ENCODE results near the gene FAM135A.
"Not testable (repeated sequence)": the region's sequence is repeated elsewhere in the genome, so short reads cannot be mapped to it uniquely, and the experiment has no call there.

FAM135A gene

DNA sequence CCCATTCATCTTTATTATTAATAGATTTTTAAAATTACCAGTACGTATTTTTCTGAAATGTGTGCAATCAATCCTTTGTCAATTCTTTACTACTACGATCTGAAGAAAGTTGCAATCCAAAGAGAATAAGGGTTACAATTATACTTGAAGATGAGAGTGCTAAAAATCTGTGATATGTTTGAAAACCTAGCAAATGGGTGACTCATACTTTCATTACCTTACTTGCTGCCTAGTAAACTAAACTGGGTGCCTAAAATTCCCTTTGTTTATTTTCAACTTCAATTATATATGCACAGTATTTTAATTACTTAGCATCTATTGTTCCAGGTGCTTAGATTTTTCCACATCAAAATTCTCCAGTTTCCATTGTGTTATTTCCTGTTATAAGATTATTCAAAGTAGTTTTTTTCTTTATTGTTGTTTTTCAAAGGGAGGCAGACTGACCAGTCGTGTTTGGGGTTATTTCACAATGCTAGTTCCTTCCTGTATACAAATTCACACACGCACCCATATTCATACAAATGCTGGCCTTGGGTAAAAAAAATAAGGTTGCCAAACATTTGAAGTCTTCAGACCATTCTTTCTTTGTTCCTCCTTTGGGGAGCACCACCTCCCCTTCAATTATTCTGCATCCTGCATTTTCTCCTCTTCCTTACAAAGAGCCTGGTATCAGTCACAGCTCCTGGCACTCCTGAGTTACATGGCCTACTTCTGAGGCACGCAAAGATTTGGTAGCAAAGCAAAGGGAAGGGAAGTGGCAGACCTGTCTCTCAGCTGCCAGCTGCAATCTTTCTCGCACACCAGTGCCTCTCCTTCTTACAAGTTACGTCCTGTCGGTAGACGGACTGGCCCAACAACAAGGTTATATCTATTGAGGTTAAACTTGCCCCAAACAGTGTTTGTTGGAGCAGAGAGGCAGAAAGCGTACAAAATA is 16.2 kb upstream of the FAM135A start:
- no peak for DNase-seq

DNA sequence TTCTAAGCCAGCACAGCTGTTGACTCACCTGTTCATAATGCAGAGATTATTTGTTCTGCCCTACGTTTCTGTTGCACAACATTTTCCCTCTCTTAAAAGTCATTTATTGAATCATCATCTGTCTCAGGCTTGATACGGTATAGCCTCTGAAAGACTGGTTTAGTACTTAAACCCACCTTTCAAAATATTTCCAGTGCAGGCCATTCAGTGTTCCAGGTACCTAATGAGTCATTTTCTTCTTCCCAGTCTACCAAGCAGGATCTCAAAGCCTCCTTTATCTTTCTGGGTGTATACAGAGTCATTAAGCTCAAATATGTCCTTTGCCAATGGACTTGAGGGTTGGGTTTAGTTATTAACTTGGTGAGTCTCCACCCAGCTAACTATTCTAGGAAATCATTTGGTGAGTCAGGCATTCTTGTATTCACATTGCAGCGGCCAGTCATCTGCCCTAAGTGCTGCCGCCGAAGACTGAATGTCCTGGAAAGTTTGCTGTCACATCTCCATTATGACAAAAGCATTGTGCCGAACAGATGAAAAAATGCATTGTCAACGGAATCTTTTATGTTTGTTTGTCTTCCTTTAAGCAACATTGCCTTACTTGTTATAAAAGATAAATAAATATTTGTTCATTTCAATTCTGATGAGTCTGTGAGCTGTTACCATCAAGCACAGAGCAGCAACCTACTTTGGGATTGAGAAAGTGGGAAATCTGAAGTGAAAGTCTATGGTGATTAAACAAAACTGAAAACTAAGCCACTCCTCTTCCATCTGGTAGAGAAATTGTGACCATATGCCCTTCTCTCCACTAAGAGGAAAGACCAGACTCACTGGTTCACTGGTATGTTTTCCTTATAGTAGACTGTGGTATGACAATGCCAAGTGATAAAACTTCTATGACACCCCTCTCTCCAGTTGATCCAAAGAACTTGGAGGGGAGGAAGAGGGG is 14.3 kb upstream of the FAM135A start:
- DNase-seq: no peak

DNA sequence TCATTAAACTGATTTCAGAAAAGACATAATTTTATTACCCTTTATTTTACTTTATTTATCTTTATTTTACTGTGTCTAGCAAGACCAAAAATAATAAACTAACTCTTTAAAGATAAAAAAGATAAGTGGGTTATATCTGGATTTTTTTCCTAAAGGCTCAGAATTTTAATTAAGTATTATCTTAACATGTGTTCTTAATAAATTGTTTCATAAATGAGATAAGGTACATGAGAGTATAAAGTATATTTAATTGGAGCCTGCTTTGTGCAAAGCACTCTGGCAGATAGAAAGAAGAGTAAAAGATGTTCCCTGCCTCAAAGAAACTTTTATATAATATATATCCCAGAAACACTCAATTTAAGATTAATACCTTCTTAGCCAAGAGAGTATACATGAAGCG is 8.7 kb upstream of the FAM135A start:
- no peak for DNase-seq

DNA sequence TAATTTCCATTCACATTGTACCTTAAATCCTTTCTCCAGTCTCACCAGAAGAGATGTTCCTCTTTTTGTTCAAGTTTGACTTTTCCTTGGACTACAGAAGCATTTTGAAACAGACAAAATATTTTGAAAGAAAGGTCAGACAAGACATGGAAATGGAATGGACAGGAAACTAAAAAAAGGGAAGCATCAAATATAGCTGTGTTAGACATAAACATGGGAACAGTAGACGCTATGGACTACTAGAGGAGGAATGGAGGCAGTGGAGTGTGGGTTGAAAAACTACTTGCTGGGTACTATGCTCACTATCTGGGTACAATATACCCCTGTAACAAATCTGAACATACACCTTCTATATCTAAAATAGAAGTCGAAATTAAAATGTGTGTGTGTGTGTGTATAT is 4.1 kb upstream of the FAM135A start:
- DNase-seq: no peak

DNA sequence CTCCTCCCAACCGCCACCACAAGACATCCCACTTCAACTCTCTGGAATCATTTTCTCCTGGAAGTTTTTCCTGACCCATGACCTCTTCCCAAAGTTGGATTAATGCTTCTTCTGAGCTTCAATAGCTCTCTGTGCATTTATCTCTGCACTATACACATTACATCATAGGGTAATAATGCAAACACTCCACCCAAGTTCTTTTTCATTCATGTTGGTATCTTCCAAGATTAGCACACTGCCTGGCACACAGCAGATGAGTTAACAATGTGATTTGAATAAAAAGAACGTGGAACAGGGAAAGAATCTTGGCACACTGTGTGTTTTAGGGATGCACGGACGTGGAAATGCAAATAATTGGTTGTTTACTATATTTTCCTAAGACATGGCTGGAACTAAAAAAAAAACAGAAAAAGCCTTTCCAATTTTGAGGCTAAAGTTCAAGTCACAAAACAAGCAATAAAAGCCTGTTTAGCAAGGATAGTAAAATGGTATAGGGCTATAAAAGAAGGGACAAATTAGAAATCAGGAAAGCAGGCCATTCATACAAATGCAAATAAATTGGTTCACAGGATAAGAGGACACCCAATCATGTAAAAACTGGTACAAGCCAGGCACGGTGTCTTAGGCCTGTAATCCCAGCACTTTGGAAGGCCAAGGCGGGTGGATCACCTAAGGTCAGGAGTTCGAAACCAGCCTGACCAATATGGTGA is 1.6 kb upstream of the FAM135A start:
- no peak for DNase-seq

DNA sequence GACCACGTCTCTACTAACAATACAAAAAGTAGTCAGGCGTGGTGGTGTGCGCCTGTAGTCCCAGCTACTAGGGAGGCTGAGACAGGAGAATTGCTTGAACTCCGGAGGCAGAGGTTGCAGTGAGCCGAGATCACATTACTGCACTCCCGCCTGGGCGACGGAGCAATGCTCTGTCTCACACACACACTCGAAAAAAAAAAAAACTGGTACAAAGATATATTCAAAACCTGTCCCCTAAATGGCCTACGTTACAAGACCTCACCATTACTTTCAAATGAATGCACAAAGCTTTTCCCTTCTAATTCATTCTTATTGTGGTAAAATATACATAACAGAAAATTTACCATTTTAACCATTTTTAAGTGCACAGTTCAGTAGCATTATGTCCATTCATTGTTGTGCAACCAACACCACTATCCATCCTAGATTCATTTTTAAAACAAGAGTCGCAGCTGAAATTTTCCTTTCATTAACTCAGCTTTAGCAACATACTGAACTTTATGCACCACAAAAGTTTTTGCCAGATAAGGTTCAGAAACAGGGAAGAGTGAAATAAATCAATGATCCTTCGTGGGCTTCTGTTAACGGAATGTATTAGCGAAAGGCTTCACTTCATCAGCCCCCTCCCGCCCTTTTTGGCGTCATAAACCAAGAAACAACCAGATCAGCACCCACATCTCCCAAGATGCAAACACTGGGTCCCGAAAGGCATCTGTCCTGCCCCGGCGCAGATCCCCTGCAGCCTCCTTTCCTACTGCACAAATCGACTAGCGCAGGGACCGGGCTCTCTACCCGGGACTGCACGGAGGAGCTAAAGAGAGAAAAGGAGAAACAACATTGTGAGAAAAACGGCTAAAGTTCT is 825 bp upstream of the FAM135A start:
- no peak for DNase-seq

DNA sequence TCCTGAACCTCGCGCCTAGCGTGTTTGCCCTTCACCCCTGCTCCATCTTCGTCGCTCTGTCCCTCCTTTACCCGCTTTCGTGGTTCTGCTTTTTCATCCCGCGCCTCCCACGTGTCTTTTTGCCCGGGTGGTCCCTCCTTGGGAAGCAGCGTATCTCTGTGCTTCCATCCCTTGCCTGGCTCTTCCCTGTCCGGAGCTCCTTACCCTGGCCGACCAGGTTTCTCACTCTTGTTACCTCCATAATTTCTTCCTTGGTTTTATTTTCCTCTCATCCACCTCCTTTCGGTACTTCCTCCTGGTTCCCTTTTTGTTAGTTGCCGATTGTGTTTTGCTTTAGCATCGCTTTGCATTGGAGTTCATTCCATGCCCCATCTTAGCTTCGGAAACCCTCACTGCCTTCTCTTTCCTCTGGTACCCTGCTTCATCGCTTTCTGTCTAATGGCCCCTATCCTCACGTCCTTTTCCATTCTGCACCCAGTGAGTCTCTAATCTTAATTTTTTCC is 735 bp downstream of the FAM135A start:
- no peak for DNase-seq

DNA sequence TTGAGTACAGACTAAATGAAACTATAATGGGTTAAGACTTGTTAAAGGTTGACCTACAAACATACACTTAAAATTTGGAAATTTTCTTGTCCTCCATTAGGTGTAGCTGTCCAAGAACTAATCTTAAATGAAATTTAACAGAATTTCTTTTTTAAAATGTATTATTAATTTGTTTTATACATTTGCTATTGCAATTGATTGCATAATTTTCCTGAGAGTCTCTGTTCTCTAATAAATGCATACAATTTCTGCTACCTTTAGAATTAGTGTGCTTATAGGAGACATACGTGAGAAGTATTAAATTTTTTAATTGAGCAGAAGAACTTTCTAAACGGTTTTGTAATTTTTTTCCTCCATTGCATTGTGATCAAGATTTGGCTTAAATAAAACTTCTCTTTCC is 1.5 kb downstream of the FAM135A start:
- no peak for DNase-seq

DNA sequence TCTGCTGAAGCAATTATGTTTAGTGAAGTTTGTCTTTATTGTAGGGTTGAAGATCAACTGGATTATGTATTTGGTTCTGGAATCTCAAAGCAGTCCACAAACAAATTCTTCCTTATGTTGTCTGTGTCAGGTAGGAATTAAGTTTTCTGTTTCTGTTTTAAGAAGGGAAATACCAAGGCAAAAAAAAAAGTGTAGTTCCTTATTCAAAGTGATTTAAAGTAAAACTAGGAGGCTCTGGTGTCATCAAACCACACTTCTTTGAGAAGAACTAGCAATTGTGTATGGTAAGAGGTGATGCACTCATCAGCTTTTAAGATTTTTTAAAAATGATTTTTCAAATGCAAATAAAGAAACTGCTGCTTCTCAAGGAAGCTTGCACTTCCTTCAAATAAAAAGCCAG is 1.9 kb downstream of the FAM135A start:
- DNase-seq: no peak

DNA sequence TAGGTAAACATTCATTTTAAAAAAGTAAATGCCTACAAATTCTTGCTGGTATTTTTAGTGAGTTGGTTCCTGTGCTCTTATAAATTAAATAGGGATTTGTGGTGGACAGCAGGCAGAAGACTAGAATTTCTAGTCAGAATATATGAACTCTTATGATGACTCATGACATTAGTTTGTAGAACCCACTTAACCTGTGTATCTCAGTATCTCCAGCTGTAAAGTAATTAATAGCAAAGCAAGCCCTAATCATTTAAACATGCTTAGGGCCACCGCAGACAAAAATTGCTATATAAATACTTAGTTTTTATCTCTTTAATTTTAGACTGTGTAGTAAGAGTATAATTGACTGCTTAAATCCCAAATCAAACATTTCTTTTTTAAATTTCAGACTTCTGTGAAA is 2.4 kb downstream of the FAM135A start:
- no peak for DNase-seq

DNA sequence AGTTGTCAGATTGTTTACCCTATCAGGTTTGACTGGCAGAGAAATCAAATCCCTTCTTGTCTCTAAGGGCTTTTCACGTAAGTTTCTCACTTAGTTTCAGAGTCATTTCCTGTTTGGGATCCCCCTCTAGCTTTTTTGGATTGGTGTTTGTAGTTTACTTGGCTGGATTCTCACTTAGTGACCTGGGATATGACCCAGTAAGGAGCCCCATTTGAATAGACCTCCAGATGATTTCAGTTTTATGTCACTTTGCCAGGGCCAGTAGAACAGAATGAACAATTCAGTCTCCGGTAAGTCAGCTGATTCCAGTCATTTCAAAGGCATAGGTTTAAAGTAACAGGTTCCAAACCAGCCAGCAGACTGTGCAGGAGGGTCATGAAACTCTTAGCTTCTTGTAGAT is 8.2 kb downstream of the FAM135A start:
- no peak for DNase-seq

DNA sequence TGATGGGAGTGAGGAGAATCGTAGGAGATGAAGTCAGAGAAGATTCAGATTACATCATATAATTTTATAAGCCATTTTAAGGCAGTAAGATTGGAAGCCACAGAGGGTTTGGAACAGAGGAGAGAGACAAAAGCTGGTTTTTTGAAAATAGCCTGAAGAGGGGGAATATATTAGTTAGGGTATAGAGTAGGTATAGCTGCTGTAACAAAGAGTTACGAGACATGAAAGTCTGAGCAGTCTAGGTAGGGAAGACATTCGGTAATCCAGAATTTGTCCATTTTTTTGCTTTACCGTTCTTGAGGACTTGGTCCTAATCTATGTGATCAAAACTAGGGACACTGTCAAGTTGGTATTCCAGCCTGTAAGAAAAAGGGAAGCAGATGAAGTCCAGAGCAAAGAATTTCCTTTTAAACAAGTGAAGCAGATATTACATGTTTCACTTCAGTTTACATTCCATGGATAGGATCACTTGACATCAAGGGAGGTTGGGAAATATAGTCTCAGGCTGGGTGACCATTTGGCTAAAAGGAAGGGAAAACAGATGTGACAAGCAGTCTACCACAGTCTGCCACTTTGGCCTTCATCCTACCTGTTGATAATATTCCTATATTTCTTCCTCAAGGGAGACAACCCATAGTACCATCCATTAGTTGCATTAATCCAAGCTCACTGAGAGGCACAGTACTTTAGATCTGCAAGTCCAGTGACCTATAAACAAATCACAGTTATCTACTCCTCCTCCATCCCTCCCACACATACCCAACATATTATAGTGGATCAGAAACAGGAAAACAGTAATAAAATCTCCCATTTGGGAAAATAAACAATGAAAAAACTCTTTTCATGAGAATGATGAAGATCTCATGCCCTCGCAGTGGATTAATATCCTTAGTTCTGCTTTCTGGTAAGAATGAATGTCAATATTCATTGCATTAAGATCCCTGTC is 10.2 kb downstream of the FAM135A start:
- no peak for DNase-seq

DNA sequence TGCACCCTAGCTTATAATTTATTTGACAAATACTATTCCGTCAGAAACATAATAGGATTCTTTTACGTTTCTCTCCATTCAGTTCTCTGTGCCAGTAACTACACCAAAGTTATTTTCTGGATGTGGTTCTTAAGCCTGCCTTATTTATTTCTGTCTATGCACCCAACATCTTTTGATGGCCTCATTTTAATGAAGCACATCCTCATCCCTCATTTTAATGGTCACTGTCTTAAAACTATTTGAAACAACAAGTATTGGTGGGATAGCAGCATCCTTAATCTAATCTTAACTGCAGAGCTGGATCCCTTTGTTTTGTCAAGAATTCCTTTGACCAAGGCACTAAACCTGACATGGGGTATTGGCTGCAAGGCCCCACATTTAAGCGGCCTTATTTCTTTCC is 11.0 kb downstream of the FAM135A start:
- DNase-seq: no peak

DNA sequence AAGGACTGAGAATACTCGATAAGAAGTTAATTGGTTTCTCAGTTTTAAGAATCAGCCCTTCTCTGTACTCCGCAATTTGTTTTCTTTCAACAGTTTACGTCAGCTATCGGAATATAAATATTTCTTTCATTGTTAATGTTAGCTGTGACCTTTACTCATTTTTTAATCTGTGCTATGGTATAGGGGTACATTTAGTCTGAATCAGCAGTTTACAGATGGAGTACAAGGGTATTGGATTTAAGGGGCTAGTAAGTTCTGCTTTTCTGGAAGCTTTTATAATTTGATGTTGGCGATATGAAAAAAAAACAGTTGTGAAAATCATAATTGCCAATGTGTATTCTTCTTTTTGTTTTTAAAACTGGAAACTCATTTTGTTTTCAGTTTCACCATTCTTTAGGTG is 23.0 kb downstream of the FAM135A start:
- no peak for DNase-seq

DNA sequence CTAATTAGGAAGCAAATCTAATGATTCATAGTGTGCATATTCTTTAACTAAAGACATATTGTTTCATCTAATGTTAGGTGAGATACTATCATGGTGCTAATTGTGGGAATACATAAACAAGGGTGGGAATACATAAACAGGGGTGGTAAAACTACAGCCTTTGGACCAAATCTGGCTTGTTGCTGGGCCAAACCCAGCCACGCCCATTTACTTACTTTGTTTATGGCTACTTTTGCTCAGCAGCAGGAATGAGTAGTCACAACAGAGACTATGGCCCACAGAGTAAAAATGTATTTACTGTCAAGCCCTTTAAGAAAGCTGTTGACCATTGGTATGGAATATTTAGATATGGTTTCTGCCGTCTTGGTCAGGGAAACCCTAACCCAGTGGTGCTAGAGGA is 31.7 kb downstream of the FAM135A start:
- no peak for DNase-seq

DNA sequence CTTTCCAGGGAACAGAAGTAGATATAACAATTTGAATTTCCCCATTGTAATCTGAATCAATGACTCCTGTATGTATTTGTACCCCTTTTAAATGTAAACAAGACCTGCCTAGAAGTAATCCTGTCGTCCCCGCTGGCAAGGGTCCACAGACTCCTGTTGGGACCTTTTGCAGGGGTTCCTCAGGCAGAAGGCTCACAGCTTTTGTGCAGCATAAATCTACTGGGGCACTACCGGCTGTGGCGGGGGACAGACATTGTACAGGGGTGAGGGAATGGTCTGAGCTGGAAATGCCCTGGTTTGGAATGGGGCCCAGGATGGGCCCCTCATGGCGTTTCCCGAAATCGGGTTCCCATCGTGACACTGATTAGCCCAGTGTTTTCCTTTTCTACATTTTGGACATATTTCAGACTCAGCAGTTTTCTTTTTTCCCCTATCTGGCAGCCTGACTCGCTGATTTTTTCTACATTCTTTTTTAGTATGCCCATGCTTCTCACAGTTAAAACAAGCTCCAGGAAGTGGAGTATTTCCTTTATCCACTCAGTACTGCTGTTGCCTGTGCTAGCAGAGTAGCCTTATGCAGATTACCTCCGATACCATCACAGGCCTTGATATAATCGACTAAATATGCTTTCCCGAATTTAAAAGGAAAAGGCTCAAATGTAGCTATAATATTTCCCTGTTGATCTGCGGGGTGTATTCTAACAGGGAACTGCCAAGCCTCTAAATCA is 34.2 kb downstream of the FAM135A start:
- not testable (repeated sequence) for DNase-seq

DNA sequence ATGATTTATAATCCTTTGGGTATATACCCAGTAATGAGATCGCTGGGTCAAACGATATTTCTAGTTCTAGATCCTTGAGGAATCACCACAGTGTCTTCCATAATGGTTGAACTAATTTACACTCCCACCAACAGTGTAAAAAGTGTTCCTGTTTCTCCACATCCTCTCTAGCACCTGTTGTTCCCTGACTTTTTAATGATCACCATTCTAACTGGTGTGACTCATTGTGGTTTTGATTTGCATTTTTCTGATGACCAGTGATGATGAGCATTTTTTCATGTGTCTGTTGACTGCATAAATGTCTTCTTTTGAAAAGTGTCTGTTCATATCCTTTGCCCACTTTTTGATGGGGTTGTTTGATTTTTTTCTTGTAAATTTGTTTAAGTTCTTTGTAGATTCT is 40.6 kb downstream of the FAM135A start:
- not testable (repeated sequence) for DNase-seq

DNA sequence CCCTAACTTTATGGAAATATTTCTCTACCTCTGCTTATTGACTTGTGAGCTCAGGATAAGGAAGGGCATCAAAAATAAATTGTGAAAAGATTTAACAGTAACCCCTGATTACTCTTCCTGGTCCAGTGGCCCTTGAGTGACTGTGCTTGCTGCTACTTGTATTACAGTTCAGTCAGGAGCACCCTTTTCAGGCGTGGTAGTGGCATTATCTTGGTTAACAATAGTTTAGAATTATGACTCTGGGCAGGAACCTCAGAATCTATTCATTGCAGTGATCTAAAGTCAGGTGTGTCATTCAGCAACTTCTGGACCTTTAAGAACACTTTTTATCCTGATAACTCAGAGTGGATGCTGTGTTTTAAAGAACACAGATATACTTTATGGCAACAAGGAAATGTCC is 43.4 kb downstream of the FAM135A start:
- DNase-seq: no peak

DNA sequence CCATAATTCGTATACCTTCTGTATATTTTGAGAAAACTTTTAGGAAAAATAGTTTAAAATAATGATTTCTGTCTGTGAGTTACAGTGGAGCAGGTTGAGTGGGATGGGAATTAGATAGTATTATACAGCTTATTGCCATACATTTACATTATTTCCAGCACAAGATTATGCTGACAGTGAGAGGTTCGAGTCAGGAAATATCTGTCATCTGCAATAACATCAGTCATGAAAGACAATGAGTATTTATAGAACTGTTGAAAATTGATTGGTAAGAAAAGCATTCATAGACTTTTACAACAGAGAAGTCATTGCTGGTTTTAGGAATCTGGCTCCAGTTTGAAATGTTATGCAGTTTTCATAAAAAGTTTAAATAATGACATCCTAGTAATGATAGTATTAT is 45.9 kb downstream of the FAM135A start:
- DNase-seq: no peak

DNA sequence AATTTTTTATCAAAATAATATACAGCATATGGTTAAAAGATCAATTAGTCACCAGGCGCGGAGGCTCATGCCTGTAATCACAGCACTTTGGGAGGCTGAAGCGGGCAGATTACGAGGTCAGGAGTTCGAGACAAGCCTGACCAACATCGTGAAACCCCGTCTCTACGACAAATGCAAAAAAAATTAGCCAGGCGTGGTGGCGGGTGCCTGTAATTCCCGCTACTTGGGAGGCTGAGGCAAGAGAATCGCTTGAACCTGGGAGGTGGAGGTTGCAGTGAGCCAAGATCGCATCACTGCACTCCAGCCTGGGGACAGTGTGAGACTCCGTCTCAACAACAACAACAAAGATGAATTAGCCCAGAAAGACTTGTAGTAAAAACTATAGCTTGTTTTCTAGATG is 46.4 kb downstream of the FAM135A start:
- DNase-seq: not testable (repeated sequence)
